Epithelial cell of esophagus (primary cell): ENCODE results near the gene PATL1.
"Not testable (repeated sequence)": the region's sequence is repeated elsewhere in the genome, so short reads cannot be mapped to it uniquely, and the experiment has no call there.

Experiments used
- DNase-seq: peaks from one replicate; pipeline ENCODE4 v3.0.0; 2010; ENCODE audit warnings: low read depth
- H3K4me3 ChIP-seq: 2 replicates; pipeline ENCODE4 v1.5.1; 2011; ENCODE audit warnings: mild to moderate bottlenecking, low read length, control low read depth
- TF ChIP-seq, protein P1 (sequence below): IDR thresholded peaks from 2 replicates; pipeline ENCODE4 v1.5.1; 2011; ENCODE audit warnings: low read depth, mild to moderate bottlenecking, low read length, control low read depth, inconsistent platforms; ENCODE audit not compliant: insufficient read depth; ENCODE audit errors: missing control alignments

Gene PATL1

DNA sequence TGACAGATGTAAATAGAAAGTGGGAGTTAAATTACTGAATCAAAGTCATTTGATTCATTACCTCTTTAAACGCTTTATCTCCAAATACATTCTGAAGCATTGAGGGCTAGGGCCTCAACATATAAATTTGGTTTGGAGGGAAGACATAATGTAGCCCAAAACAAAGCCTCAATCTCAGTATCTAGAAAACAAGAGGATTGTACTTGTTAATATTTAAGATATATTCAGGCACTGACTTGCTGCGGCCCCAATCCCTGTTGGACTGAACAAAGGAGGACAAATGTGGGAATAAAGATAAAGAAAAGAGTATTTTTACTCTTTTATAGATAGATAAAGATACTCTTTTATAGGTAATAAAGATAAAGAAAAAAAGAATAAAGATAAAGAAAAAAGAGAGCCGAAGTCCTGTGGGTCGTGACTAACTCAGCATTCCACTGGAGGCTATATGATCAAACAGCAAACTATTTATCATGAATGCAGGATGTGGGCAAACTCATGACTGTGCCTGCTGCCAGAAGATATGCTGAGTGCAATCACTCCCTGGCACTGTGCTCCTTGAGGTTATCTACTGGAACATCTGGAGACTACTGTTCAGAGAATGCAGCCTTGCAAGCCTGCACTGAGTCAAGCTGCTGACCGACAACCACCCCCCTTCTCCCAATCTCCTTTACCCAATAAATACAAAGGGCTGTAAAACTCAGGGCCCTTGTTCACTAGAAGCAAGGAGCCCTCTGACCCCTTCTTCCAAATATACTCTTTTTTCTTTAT, 37.9 kb upstream of the PATL1 start:
- peak; percentile 95 for DNase-seq
- TF ChIP-seq, protein P1, sequence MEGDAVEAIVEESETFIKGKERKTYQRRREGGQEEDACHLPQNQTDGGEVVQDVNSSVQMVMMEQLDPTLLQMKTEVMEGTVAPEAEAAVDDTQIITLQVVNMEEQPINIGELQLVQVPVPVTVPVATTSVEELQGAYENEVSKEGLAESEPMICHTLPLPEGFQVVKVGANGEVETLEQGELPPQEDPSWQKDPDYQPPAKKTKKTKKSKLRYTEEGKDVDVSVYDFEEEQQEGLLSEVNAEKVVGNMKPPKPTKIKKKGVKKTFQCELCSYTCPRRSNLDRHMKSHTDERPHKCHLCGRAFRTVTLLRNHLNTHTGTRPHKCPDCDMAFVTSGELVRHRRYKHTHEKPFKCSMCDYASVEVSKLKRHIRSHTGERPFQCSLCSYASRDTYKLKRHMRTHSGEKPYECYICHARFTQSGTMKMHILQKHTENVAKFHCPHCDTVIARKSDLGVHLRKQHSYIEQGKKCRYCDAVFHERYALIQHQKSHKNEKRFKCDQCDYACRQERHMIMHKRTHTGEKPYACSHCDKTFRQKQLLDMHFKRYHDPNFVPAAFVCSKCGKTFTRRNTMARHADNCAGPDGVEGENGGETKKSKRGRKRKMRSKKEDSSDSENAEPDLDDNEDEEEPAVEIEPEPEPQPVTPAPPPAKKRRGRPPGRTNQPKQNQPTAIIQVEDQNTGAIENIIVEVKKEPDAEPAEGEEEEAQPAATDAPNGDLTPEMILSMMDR, result no peak
- H3K4me3 ChIP-seq, result no peak overlapping the region

DNA sequence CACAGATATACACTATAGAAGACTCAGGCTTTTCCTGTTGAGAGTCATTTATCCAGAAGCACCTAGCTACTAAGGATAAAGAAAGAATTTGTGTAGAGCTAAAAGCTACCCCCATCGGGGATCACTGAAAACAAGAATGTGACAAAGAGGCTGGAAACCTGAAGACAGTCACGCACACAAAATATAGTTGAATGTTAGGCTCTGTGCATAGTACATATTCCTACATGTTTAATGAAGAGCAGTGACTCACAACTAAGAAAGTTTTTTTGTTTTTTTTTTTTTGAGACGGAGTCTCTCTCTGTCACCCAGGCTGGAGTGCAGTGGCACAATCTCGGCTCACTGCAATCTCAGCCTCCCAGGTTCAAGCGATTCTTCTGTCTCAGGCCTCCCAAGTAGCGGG, 36.5 kb upstream of the PATL1 start:
- no peak overlapping the region for H3K4me3 ChIP-seq
- DNase-seq, result peak; percentile 61
- TF ChIP-seq, protein P1, result no peak

DNA sequence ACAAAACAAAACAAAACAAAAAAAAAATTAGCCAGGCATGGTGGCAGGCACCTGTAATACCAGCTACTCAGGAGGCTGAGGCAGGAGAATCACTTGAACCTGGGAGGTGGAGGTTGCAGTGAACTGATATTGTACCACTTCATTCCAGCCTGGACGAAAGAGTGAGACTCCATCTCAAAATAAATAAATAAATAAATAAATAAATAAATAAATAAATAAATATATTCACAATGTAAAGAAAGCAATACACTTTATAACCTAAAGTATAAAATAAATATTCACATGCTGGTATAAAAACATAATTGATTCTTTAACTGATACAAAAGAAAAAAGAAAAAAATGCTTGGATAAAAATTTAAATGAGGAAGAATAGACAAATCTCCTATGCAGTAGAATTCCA, 34.7 kb upstream of the PATL1 start:
- not testable (repeated sequence) for DNase-seq

DNA sequence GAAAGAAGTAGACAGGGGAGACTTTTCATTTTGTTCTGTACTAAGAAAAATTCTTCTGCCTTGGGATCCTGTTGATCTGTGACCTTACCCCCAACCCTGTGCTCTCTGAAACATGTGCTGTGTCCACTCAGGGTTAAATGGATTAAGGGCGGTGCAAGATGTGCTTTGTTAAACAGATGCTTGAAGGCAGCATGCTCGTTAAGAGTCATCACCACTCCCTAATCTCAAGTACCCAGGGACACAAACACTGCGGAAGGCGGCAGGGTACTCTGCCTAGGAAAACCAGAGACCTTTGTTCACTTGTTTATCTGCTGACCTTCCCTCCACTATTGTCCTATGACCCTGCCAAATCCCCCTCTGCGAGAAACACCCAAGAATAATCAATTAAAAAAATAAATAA, 31.3 kb upstream of the PATL1 start:
- not testable (repeated sequence) for H3K4me3 ChIP-seq, DNase-seq

More for the DNA sequence above, 34.7 kb upstream of the PATL1 start:
- H3K4me3 ChIP-seq, result not testable (repeated sequence)

DNA sequence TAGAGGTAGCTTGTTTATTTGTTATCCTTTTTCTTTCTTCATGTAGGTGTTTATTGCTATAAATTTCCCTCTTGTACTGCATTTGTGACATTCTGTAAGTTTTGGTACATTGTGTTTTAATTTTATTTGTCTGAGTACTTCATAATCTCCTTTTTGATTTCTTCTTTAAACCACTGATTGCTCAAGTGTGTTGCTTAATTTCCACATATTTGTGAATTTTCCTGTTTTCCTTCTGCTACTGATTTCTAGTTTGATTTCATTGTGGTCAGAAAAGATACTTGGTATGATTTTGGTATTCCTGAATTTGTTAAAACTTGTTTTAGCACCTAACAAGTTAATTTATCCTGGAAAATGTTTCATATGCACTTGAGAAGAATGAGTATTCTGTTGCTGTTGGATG, 29.7 kb upstream of the PATL1 start:
- DNase-seq, result no peak
- H3K4me3 ChIP-seq, result no peak overlapping the region
- TF ChIP-seq, protein P1, result no peak

DNA sequence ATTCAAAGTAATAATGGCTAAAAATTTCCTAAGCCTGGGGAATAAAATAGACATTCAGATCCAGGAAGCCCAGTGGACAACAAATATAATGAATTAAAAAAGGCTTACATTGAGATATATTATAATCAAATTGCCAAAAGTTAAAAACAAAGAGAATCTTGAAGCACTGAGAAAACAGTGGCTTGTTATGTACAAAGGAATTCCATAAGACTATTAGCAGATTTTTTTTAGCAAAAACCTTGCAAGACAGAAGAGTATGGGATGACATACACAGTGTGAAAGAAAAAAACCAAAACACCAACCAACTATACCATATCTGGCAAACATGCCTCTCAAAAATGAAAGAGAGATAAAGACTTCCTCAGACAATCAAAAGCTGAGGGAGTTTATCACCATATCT, 24.1 kb upstream of the PATL1 start:
- no peak overlapping the region for H3K4me3 ChIP-seq
- no peak for DNase-seq
- TF ChIP-seq, protein P1, result no peak

DNA sequence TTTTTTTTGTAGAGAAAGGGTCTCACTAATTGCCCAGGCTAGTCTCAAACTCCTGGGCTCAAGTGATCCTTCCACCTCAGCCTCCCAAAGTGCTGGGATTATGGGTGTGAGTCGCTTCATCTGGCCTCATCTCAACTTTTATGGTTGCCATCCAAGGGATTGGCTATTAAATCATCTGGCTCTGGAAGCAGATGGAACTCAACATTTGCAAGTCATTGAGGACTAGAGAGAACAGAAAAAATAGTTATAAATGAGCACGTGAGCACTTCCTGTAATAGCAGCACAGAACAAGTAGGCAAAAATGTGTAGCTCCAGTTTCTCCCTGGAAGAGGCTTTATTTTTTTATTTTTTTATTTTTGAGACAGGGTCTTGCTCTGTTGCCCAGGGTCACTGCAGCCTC, 22.3 kb upstream of the PATL1 start:
- H3K4me3 ChIP-seq, result no peak overlapping the region
- TF ChIP-seq, protein P1, result no peak
- no peak for DNase-seq

DNA sequence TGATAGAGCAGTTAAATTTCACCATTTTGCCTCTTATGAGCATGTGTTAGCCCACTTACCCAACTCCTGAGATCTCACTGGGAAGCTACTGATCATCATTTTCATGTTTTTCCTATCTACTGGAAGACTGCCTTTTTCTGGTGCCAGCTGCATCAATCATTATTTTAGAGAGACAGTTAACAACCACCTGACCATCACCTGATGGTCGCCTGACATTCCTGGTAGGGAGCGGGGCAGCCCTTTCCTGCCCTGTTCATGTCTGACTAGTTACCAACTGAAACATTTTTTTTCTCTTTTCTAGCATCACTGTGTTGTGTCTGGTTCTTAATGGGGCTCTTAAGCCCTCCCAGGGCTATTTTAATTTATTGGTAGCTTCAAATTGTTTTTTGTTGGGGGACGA, 20.2 kb upstream of the PATL1 start:
- TF ChIP-seq, protein P1, result no peak
- DNase-seq, result no peak
- H3K4me3 ChIP-seq, result no peak overlapping the region

DNA sequence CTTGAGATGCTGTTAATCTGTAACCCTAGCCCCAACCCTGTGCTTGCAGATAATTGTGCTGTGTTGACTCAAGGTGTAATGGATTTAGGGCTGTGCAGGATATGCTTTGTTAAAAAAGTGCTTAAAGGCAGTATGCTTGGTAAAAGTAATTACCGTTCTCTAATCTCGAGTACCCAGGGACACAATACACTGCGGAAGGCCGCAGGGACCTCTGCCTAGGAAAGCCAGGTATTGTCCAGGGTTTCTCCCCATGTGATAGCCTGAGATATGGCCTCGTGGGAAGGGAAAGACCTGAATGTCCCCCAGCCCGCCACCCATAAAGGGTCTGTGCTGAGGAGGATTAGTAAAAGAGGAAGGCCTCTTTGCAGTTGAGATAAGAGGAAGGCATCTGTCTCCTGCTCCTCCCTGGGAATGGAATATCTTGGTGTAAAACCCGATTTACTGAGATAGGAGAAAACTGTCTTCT, 12.5 kb upstream of the PATL1 start:
- not testable (repeated sequence) for H3K4me3 ChIP-seq
- peak; percentile 21 for DNase-seq
